AG10803 (cell line): ENCODE measurements around the gene CDC5L.
A peak's percentile ranks its signal among the peaks of the same experiment; 100 is the strongest.

Experiments used
- DNase-seq: peaks from one replicate; pipeline ENCODE4 v3.0.0; 2010; ENCODE audit warnings: low read depth
- H3K4me3 ChIP-seq: 2 replicates; pipeline ENCODE4 v1.5.1; 2011; ENCODE audit warnings: mild to moderate bottlenecking, low read length, control low read depth
- TF ChIP-seq, protein P1 (sequence below): conservative IDR thresholded peaks from 2 replicates; pipeline ENCODE4 v1.5.1; 2011; ENCODE audit warnings: mild to moderate bottlenecking, low read length, control low read depth, inconsistent platforms

CDC5L gene

DNA sequence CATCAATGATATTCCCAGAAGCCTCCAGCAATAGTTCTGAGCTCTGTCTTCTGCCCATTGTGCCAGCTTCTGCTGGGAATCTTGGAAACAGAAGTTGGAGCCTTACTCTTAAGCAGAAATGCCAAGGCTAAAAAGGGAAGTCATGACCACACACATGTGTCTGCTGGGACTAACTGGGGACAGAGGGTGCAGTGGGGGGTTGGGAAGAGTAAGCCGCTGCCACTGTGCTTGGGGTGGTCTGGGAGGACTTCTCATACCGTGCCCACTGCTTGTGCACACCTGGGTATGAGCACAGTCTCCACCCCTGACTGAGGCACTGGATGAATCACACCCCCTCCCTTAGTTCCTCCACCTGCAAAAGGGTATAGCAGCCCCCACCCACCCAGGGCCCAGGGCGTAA is 90.7 kb downstream of the CDC5L start:
- TF ChIP-seq, protein P1, sequence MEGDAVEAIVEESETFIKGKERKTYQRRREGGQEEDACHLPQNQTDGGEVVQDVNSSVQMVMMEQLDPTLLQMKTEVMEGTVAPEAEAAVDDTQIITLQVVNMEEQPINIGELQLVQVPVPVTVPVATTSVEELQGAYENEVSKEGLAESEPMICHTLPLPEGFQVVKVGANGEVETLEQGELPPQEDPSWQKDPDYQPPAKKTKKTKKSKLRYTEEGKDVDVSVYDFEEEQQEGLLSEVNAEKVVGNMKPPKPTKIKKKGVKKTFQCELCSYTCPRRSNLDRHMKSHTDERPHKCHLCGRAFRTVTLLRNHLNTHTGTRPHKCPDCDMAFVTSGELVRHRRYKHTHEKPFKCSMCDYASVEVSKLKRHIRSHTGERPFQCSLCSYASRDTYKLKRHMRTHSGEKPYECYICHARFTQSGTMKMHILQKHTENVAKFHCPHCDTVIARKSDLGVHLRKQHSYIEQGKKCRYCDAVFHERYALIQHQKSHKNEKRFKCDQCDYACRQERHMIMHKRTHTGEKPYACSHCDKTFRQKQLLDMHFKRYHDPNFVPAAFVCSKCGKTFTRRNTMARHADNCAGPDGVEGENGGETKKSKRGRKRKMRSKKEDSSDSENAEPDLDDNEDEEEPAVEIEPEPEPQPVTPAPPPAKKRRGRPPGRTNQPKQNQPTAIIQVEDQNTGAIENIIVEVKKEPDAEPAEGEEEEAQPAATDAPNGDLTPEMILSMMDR: no peak

GRCh38 chr6:44478591-44479254 is 91.2 kb downstream of the CDC5L start:
- TF ChIP-seq, protein P1: no peak
- no peak overlapping the region for H3K4me3 ChIP-seq
- no peak for DNase-seq

More for the DNA sequence above, 90.7 kb downstream of the CDC5L start:
- H3K4me3 ChIP-seq: no peak overlapping the region
- DNase-seq: no peak

DNA sequence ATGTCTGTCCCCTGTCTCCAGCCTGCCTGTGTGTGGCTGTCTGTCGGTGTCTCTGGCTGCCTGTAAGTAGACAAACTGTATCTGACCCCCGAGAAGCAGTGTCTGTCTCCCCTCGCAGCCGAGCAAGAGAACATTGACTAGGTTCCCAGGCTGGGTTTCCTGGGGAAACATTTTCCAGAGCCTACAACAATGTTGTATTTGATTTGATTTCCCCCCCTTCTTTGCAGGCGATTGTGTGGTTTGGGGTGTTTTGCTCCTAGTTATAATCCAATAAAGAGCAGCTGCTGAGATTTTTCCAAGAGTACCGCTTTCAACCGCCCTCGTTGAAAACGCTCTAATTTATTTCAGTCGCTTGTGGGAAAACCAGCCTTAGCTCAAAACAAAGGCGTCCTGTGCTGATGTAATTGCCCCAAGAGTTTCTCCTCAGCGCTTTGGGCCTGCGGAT is 92.6 kb downstream of the CDC5L start:
- TF ChIP-seq, protein P1: no peak

DNA sequence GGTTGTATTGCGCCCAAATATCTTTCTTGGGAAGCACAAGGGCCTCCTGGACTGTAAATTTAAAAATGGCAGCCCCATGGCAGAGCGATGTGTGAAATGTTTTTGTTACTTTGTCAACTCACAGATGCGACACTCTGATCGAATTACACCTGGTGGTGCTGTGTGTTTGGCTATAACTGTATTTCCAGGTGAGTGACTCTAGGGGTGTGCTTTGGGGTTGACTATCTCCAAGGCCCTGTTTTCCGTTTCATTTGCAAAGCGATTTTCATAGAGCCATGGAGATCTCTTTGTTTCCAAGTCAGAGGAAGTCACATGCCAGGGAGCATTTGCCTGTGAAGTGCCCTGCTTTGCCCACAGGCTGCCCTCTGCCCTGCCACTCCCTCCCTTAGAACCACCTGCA is 93.5 kb downstream of the CDC5L start:
- no peak overlapping the region for H3K4me3 ChIP-seq
- no peak for DNase-seq
- TF ChIP-seq, protein P1: no peak

More for the DNA sequence above, 92.6 kb downstream of the CDC5L start:
- no peak overlapping the region for H3K4me3 ChIP-seq
- peak; percentile 49 for DNase-seq

GRCh38 chr6:44481760-44482159 is 94.3 kb downstream of the CDC5L start:
- no peak for DNase-seq
- no peak overlapping the region for H3K4me3 ChIP-seq
- TF ChIP-seq, protein P1: no peak

DNA sequence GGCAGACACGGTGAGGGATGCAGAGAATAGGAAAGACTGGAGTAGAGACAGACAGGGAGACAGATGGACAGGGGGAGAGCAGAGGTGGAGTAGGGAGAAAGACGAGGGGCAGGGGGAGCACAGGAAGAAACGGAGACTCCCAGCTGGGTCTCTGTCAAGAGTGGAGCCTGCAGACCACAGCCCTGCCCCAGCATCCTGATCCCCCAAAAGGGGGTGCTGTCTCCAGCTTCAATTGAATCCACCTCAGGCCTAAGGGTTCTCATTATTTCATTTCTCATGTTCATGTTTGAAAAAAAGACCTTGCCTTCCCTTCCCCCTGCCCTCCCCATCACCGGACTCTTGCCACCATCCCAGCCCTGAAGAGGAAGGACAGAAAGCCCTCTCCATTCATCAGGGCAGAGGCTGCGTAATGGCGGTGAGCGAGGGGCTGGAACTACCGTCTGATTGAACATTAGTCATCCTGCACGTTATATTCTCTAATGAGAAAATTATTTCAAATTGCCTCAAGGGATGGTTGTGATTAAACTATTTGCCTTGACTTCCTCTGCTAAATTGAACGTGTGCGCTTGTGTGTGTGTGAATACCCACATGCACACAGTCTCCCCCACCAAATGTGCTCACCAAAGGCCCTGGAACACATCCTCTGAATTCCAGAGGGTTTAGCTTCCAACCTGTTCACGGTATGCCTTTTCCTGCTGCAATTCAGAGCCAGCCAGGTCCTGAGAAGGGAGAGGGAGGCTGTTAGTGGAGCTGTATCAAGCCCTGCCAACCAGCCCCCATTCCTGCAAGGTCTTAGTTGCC is 98.3 kb downstream of the CDC5L start:
- H3K4me3 ChIP-seq: no peak overlapping the region
- peak; percentile 86 for DNase-seq
- TF ChIP-seq, protein P1: peak; percentile 26

- H3K4me3 ChIP-seq: no peak overlapping the region
- no peak for DNase-seq
- TF ChIP-seq, protein P1: no peak
These were observed 99.5 kb downstream of the CDC5L start for GRCh38 chr6:44487002-44487401.
